GM21367 (cell line): Measurements from ENCODE around the gene GMPS.

Source experiments
- ATAC-seq: cut with Tn5 transposase; IDR thresholded peaks from one replicate; pipeline ENCODE4 v1.9.1; 2021; ENCODE audit not compliant: unreplicated experiment

GMPS gene

DNA sequence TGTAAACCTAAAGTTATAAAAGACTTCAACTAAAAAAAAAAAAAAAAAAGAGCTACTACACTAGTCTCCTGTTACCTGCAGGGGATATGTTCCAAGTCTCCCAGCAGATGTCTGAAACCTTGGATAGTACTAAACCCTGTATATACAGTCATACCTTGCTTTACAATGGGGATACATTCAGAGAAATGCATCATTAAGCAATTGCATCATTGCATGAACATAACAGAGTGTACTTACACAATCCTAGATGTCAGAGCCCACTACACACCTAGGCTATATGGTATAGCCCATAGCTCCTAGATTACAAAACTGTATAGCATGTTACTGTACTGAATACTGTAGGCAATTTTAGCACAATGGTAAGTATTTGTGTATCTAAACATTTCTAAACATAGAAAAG, 119.1 kb downstream of the GMPS start:
- no peak for ATAC-seq

DNA sequence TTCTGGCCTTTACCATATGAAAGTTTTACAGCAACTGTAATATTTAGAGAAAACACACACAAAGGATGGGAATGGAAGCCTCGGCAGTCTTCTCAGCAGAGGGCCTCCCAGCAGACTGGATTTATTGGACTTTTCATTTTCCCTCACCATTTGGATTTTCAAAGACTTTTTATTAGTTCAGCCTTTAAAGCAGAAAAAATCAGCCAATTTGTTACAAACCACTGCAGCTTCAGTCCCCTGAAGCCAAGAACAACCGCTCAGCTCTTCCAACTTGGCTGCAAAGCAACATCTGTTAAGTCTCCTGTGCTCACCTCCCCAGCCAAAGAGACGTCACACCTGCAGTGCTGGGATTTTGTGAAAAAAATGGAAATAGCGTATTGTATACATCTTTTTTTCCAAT, 120.8 kb downstream of the GMPS start:
- ATAC-seq = no peak

DNA sequence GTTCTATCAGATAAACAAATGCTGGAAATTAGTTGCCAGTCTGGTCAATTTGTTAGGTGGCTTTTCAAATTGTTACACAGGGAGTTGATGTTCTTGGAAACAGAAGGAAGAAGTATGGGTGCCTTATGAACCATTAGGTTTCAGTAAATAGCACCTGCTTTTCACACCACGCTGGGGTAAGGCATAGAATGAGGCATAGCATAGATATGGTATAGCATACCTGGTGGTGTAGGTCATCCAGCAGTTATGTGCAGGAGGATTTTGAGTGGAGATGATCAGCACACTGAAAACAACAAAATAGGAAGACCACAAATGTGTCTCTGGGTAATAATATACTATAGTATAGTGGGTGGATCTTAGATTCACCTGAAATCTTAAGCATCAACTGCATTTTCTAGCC, 121.4 kb downstream of the GMPS start:
- no peak for ATAC-seq
